GM19324 (cell line): ENCODE results near the gene KTN1.

Experiments used
- ATAC-seq: cut with Tn5 transposase; IDR thresholded peaks from one replicate; pipeline ENCODE4 v1.9.1; 2021; ENCODE audit warnings: mild to moderate bottlenecking, moderate library complexity; ENCODE audit not compliant: unreplicated experiment, low FRiP score

KTN1 gene

DNA sequence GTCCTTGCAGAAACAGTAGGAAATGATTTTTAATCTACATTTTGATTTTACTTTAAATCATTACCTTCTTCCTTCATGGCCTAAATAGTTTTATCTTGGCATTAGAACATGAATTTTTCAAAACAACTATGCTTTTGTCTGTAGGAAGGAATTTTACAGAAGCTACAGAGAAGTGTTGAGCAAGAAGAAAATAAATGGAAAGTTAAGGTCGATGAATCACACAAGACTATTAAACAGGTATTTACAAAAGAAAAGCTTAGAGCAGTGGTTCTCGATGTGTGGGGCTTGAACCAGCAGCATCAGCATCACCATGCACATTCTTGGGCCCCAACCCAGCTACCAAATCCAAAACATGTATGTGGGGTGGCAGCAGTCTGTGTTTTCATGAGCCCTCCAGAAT is 91.6 kb downstream of the KTN1 start:
- no peak for ATAC-seq

DNA sequence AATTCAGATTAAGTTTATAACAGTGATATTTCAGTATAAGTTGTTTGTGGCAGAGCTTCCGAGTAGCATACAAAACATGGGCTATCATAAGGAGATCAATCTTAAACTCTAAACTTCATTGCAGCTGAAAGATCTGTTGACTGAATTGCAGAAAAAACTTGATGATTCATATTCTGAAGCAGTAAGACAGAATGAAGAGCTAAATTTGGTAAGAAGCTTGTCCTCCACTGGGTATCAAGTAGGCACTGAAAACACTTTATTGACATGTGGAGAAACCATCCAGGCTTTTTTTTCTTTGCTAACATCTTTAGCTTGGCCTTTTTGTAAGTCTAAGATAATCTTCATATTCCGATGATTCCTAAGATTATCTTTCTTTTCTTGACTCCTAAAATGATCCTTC is 93.0 kb downstream of the KTN1 start:
- no peak for ATAC-seq

DNA sequence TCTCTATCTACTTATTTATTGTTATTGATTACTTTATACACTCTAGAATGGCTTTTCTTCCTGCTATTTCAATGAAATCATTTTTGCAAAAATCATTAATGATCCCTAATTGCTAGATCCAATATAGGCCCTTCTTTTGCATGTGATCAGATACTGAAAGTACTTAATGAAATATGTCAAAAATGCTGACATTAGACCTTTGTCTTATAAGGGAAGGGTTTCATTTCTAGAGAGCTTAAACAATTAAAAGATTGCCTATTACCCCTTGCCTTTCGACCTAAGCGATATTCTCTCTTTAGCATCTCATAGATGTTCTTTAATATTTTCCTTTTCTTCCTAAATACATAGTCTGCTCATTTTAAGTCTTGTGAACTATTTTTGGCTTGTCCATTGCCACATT is 101.1 kb downstream of the KTN1 start:
- ATAC-seq: no peak

DNA sequence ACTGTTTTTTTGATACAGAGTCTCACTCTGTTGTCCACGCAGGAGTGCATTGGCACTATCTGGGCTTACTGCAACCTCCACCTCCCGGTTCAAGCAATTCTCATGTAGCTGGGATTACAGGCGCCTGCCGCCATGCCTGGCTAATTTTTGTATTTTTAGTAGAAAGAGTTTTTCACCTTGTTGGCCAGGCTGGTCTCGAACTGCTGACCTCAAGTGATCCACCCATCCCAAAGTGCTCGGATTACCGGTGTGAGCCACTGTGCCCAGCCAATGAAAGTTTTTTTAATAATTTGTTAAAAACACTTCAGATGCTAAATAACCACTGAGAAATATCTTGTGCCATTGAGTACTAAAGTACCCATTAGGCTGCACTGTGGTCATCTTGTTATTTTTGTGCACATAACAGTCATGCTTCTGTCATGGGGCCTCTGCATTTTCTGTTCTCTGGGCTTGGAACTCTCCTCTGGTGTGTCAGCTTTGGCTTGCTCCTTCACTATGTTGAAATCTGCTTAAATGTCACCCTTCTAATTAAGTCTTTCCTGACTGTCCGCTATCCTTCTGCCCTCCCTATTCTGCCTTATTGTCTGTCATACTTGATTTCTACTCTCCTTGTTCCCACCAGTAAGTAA is 105.1 kb downstream of the KTN1 start:
- no peak for ATAC-seq

DNA sequence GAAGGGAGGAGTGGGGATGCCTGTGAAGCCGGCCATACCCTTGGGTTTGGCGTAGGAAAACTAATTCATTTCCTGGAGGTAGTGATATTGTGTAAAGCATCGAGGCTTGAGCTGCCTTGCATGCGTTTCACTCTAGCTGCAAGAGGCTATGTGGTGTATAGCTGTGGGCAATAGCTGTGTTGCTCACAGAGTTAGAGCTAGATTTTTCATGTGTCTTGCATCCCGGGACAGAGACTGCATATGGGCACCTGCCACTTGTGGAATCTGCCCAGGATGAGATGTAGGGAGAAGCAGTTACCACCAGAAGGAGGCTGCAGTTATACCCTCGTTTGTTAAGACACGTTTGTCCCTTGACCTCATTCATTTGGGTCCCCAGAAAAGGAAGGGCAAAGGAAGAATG is 106.7 kb downstream of the KTN1 start:
- ATAC-seq: no peak

DNA sequence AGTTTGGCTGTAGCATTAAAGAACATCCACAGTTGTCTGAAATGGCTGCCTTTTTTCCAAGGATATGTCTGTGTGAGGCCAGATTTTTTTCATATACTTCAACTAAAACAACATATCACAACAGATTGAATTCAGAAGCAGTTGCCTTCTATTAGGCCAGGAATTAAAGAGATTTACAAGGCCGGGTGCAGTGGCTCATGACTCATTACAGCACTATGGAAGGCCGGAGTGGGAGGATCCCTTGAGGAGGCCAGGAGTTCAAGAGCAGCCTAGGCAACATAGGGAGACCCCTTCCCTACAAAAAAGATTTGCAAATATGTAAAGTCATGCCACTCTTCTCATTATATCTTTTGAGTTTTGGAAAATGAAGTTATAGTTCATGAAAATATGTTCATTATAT is 108.6 kb downstream of the KTN1 start:
- ATAC-seq: no peak

DNA sequence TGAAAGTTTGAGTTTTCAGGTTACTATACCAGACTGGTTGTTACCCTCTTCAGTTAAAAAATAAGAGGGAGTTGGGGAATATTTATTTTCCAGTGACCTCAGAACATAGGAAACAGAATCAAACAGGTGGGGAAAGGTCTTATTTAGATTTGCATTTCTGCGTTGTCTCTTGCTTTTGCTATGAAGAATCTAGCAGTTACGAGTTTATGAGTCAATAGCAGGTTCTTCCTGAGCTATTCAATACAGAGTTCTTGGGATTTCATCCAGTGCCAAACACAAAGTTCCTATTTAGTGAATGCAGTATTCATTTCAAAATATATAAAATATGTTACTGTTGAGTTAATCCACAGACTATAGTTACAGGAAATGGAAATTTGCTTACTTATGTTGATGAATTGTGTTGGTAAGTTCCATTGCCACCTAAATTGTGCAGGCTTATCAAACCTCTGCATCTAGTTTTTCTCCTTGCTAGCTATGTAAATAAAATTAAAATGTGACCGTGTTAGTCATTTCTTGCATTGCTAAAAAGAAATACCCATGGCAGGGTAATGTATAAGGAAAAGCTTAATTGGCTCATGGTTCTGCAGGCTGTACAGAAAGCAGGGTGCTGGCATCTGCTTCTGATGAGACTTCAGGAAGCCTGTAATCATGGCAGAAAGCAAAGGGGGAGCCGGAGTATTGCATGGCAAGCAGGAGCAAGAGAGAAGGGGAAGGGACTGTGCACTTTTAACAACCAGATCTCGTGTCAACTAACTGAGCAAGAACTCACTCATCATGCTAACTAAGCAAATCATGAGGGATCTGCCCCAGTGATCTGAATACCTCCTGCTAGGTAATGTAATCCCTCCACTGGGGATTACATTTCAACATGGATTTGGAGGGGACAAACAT is 110.2 kb downstream of the KTN1 start:
- ATAC-seq: no peak

DNA sequence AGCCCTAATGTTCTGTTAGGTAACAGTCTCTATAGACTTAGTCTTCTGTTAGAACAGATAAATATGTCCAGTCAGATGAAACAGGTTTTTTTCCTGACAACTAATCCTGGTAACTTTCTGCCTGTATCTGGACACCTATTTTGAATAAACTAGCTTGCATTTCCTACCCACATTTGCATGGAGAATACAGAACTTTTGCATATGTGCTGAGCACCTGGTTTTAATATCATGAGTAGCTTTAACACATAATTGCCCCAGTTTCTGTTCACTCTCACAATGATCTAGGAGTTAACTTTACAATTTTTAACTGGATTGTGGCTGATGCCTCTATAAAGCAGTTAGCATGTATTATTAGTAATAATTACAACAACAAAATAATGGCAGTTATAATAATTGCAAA is 111.7 kb downstream of the KTN1 start:
- no peak for ATAC-seq

DNA sequence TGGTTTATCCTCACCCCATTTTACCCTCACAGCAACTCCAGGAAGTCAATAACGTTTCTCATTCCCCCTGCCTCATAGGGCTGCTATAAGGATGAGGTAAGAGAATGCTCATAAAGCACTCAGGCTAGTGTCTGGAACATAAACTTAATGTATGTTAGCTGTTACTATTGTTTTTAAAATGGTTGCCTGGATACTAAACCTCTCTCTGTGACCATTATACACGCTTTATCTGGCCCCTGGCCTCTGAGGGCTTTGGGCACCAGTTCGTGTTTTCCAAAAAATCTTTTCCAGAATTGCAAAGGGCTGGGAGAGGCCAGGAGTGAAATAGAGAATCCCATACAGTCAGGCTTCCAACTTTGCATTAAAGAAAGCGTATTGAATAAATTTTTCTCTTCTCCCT is 113.9 kb downstream of the KTN1 start:
- no peak for ATAC-seq

DNA sequence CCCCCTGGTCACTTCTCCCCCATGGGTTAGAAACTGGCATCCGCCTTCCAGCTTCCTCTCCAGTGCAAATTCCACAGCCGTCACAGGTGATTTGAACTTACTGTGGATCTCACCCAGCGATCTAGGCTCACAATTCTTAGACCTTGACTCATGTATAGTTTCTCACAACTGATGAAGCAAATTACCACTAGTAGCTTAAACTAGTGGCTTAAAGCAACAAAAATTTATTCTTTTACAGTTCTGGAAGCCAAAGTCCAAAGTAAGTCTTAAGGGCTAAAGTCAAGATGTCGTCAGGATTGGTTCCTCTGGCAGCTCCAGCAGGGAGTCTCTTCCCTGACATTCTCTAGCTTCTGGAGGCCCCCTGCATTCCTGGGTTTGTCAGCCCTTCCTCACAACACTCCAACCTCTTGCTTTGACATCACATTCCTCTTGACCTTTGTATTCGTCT is 117.4 kb downstream of the KTN1 start:
- no peak for ATAC-seq

DNA sequence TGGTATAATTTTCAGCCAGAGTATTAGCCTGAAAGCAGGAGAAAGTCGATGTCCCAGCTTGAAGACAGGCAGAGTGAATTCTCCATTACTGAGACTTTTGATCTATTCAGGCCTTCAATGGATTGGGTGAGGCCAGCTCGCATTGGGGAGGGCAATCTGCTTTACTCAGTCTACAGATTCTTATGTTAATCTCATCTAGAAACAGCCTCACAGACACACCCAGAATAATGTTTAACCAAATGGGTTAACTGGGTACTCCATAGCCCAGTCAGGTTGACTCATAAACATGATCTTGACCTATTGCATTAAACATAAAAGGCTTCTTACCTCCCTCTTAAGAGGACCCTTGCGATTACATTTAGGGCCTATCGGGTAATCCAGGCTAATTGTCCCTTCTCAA is 118.0 kb downstream of the KTN1 start:
- ATAC-seq: no peak

DNA sequence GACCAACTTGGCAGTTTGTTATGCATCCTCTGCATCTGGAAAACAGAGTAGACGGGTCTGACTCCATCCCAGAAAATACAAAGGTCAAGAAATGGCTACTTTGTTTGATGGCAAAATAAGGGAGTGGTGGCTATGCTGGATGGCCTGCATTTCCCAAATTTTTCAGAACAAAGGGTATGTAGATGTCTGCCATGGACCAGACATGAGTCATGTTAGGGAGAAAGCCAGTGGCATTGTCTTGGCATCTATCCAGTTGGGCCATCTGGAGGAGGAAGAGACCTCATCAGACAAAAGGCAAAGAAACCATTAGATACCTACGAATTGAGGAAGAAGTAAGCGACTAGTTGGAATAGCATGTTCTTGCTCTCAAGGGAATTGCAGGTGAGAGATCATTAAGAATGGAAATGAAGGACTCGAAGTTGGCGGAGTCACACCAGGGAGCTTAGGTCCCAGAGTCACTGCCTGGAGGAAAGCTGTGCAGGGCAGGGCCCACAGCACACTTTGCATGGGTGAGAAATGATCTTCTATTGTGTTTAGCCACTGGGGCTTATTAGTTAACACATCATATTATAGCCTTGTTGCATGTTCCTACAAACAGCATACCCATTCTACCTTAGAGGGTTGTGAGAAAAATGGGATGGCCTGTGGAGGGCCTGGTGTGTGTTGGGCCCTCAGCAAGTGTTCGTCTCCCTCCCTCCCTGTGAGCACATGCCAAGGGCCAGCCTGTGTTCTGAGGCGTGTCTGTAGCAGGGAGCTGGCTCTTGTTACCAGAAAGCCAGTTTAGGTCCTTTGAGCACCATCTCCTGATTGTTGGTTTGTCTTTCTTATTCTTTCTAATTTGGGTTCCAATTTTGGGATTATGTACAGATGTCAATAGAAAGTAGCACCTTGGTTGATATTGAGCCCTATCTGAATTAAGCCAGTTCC is 119.4 kb downstream of the KTN1 start:
- ATAC-seq: no peak

DNA sequence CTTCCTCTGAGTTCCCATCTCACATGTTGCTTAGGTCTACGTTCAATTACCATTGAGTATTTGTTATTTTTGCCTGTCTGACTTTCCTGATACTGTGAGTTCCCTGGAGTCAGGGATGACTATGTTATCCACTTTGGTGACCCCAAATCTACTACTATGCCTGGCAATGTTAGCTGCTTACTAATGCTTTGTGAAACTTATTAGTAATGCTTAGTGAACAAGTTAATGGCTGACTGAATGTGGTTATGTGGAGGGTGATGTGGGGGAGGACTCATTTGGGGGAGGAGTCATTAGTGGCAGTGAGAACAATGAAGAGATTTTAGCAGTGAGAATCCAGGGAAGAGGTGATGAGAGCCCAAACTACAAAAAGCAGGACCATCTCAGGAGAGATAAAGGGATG is 121.6 kb downstream of the KTN1 start:
- ATAC-seq: peak; percentile 74

DNA sequence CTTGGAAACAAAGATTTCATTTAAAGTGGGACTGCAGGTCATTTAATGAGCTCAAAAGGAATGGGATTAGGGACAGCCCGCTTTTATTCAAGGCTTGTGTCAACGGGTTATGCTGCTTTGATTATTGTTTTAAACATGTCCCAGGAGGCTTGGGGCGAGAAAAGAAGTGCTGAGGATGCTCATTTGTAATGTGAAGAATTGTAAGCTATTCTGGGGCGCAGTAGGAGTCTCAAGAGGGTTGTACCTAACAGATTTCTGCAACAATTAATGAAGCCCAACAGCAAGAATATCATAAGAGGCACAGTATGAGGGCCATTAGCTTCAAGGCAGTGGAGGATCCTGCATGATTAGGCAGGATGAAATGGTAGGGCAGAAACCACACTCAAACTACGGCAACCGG is 122.5 kb downstream of the KTN1 start:
- no peak for ATAC-seq

DNA sequence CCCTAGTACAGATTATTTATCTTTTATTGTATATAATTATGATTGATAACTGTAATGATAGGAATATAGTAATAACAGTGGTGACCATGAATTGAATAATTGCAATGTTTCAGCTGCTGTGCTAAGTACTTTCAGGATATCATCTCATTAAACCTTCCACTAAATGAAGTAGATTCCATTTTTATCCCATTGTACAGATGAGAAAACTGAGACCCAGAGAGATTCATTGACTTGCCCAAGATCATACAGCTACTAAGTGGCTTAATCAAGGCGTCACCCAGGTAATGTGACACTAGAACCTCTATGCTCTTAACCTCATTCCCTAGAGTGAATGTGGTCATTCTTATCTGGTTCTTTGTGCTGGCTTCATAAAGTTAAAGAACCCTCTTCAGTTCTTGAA is 124.6 kb downstream of the KTN1 start:
- no peak for ATAC-seq

DNA sequence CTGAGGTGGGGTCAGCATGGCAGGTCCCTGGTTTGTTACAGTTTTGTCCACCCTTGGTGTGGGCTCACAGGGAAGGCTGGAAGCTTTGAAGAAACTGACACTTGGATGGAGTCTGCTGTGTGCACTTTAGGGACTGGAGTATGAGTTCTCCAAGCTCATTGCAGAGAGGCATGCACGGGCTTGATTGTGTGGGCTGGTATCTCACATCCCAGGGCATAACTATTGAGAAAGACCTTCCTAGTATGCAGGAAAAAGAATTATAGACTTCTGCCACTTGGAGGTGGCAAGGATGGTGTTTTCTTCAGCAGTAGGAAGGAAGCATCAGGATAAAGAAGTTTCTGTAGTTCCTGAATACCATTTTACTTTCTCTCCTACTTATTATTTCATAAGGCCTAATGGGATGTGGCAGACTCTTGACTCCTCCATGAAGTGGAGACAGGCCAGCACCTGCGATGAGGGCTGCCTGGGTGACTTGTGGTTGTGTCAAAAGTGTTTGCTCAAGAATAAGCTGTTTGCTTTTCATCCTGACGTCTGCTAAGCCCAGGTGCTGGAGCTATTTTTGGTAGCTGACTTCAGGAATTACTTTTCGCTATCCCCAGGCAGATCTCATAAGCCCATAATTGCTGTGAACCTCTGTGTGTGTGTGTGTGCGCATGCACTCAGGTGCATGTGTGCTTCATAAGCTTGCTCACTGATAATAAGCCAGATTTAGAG is 125.8 kb downstream of the KTN1 start:
- ATAC-seq: no peak

DNA sequence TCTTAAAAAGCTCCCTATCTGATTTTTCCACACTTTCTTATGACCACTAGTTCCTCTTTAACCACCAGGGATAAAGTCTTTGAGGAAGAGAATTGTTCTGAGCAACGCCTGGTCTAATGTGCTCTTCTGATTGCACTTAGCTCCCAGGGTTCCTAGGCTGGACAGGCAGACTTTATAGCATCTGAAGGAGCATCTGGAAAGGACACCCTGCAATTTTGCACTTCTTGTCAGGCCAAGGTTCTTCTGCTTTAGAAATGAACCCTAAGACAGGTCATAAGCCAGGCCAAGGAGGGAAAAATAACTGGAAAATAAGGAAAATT is 126.3 kb downstream of the KTN1 start:
- no peak for ATAC-seq

DNA sequence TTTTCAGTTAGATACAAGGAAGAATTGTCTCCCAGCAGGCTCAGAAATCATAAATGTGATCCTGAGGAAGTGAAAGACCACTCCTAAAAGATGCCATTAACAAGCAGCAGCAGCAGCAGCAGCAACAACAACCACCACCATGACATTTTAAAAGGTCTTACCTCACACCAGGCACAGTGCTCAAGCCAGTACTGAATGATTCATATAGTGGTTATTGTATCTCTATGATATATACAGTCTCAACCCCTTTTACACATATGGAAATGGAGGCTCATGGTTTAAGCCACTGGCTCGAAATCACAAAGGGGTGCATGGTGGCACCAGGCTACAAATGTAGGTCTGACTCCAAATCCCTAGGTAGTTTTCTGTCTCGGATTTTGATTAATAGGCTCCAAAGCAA is 126.9 kb downstream of the KTN1 start:
- no peak for ATAC-seq

DNA sequence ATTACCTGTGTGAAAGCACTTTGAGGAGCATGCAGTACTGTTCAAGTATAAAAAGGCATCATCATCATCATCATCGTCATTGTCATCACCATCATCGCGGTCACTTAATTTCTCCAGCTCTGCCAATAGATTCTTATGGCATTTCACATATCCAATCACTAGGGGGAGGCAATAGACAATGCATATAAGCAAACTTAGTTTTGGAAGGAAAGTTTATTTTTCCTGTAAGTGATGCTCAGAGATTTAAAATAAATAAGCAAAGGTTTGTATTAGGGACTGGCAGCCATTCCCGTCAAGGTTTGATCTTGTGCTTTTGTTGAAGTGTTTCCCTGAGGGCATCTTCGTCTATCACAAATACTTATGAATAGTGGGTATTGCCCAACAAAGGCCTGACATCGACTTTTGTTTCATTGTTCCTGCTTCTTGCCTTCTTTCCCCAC is 127.4 kb downstream of the KTN1 start:
- ATAC-seq: no peak

DNA sequence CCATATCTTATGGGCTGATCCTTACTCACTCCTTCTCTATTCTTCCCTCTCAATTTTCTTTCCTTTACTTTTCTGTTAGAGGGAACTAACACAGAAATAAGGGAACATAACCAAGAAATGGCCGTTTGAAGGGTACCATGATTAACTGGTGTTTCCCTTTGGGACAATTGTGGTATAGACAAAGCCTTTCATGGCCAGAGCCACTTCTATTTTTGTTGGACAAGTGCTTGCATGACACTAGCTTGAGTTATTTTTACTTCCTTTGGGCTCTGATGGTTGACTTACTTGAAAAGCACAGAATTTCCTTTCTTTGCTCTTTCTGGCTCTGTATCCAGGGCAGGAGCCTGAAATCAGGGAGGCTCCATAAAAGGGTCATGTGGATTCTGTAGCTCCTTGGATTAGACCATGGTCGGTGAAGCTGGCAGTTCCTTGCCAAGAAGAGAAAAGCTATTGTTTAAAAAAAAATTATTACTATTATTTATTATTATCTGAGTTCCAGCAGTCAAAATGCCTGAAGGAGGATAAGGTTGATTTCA is 130.6 kb downstream of the KTN1 start:
- no peak for ATAC-seq
